SK-N-MC (cell line): ENCODE results near the gene RHOBTB1.

Source experiments
- EZH2 ChIP-seq: fragments of 200-600 bp; sonication (generic); IDR thresholded peaks from one replicate; pipeline ENCODE4 v1.6.1; 2017; ENCODE audit warnings: antibody characterized with exemption
- FOXP2 ChIP-seq: optimal IDR thresholded peaks from 2 replicates; pipeline ENCODE3; 2011; ENCODE audit warnings: mild to moderate bottlenecking, moderate library complexity; ENCODE audit not compliant: insufficient read depth; ENCODE audit errors: extremely low read length, control extremely low read depth
- POLR2AphosphoS5 ChIP-seq: IDR thresholded peaks from 2 replicates; pipeline ENCODE4 v1.6.1; 2012; ENCODE audit warnings: mild to moderate bottlenecking, low read depth, low read length, borderline replicate concordance

GRCh38 chr10:60917331-60918280 lies 26.4 kb downstream of the RHOBTB1 start:
- TF ChIP-seq POLR2AphosphoS5 (no peak), EZH2 (no peak), FOXP2 (no peak)
